ENCODE data around the gene CLNS1A.
A peak's percentile ranks its signal among the peaks of the same experiment; 100 is the strongest.

DNA sequence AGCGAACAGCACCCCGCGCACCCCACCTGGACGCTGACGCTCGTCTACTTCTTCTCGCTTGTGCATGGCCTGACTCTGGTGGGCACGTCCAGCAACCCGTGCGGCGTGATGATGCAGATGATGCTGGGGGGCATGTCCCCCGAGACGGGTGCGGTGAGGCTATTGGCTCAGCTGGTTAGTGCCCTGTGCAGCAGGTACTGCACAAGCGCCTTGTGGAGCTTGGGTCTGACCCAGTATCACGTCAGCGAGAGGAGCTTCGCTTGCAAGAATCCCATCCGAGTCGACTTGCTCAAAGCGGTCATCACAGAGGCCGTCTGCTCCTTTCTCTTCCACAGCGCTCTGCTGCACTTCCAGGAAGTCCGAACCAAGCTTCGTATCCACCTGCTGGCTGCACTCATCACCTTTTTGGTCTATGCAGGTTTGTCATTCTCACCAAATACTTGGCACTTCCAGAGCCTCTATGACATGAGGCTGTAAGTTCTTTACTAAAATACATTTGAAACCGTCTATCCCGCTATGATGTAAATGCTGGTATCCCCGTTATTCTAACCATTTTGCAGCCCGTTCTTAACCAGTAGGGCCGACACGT lies 47.3 kb downstream of the CLNS1A start:
- TF ChIP-seq, protein P1, sequence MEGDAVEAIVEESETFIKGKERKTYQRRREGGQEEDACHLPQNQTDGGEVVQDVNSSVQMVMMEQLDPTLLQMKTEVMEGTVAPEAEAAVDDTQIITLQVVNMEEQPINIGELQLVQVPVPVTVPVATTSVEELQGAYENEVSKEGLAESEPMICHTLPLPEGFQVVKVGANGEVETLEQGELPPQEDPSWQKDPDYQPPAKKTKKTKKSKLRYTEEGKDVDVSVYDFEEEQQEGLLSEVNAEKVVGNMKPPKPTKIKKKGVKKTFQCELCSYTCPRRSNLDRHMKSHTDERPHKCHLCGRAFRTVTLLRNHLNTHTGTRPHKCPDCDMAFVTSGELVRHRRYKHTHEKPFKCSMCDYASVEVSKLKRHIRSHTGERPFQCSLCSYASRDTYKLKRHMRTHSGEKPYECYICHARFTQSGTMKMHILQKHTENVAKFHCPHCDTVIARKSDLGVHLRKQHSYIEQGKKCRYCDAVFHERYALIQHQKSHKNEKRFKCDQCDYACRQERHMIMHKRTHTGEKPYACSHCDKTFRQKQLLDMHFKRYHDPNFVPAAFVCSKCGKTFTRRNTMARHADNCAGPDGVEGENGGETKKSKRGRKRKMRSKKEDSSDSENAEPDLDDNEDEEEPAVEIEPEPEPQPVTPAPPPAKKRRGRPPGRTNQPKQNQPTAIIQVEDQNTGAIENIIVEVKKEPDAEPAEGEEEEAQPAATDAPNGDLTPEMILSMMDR (IDR thresholded peaks at IDR 0.05), result peak in 2 of 5 experiments; percentile 15 to 35
- peak; percentile 5 for TF ChIP-seq POLR2A (IDR thresholded peaks at IDR 0.05)
